PC-3 (cell line): ENCODE results near the gene B4GALT5. TPM values are rescaled to one million over a fixed set of nuclear protein-coding genes. Genes with fewer than 3 reads are reported as not detected.

Source experiments
- ATAC-seq: fragments of 200-7000 bp; cut with Tn5 transposase; 2 replicates; pipeline ENCODE4 v1.9.1; 2020; ENCODE audit warnings: mild to moderate bottlenecking, moderate library complexity
- BruUV-seq: library from RNA; stranded (reverse); fragments of 400-500 nt; replicated peaks from 2 replicates; lab custom pipeline; 2021; lab: Mats Ljungman, UMichigan
- CTCF ChIA-PET: fragments of 300-600 bp; sonication (Branson Sonifier 250); formaldehyde crosslinking; loops from one replicate; lab custom pipeline; 2022; ENCODE audit warnings: antibody characterized with exemption; lab: Charles Lee
- POLR2A ChIA-PET: fragments of 300-600 bp; sonication (Branson Sonifier 250); formaldehyde crosslinking; loops from one replicate; lab custom pipeline; 2022; ENCODE audit warnings: antibody characterized with exemption; ENCODE audit not compliant: unreplicated experiment; lab: Charles Lee
- DNase-seq: peaks from one replicate; pipeline ENCODE4 v3.0.0-alpha.2; 2015
- H2AFZ ChIP-seq: fragments of 300-600 bp; sonication (generic); 2 replicates; pipeline ENCODE4 v1.6.0; 2016; ENCODE audit warnings: antibody characterized with exemption, low read length
- H3F3A ChIP-seq: fragments of 300-600 bp; sonication (generic); one replicate; pipeline ENCODE4 v1.6.0; 2017; ENCODE audit warnings: antibody characterized with exemption, low read length, control low read depth, mild to moderate bottlenecking; ENCODE audit not compliant: unreplicated experiment
- H3K27ac ChIP-seq: fragments of 300-600 bp; sonication (generic); 2 replicates; pipeline ENCODE4 v1.5.1; 2016; ENCODE audit warnings: mild to moderate bottlenecking, low read length
- H3K27me3 ChIP-seq: fragments of 300-600 bp; sonication (generic); 2 replicates; pipeline ENCODE4 v1.6.1; 2016; ENCODE audit warnings: low read length, mixed read lengths
- H3K36me3 ChIP-seq: fragments of 300-600 bp; sonication (generic); 2 replicates; pipeline ENCODE4 v1.6.1; 2016; ENCODE audit warnings: low read depth, mixed run types, low read length, mixed read lengths
- H3K4me1 ChIP-seq: fragments of 300-600 bp; sonication (generic); 2 replicates; pipeline ENCODE4 v1.5.1; 2016; ENCODE audit warnings: low read length; ENCODE audit not compliant: insufficient read depth
- H3K4me2 ChIP-seq: fragments of 300-600 bp; sonication (generic); 2 replicates; pipeline ENCODE4 v1.6.0; 2016; ENCODE audit warnings: low read length
- H3K4me3 ChIP-seq: fragments of 300-600 bp; sonication (generic); 2 replicates; pipeline ENCODE4 v1.5.1; 2016; ENCODE audit warnings: mild to moderate bottlenecking, low read length, mixed read lengths
- H3K79me2 ChIP-seq: fragments of 300-600 bp; sonication (generic); 2 replicates; pipeline ENCODE4 v1.6.1; 2017; ENCODE audit warnings: low read length, mixed read lengths
- H3K9ac ChIP-seq: fragments of 300-600 bp; sonication (generic); 2 replicates; pipeline ENCODE4 v1.6.0; 2016; ENCODE audit warnings: mild to moderate bottlenecking, low read length
- H3K9me2 ChIP-seq: fragments of 300-600 bp; sonication (generic); replicated peaks from 2 replicates; pipeline ENCODE4 v1.6.1; 2016; ENCODE audit warnings: mixed run types, low read length, mixed read lengths
- H3K9me3 ChIP-seq: fragments of 300-600 bp; sonication (generic); 2 replicates; pipeline ENCODE4 v1.6.1; 2016; ENCODE audit warnings: low read length, mixed read lengths
- H4K20me1 ChIP-seq: fragments of 300-600 bp; sonication (generic); 2 replicates; pipeline ENCODE4 v1.6.1; 2016; ENCODE audit warnings: low read length, mixed read lengths
- EZH2 ChIP-seq: fragments of 300-600 bp; sonication (generic); IDR thresholded peaks from one replicate; pipeline ENCODE4 v1.6.1; 2017; ENCODE audit warnings: antibody characterized with exemption, mild to moderate bottlenecking, low read length; ENCODE audit not compliant: unreplicated experiment
- EZH2phosphoT487 ChIP-seq: fragments of 300-600 bp; sonication (generic); IDR thresholded peaks from 2 replicates; pipeline ENCODE4 v1.6.1; 2018; ENCODE audit warnings: mild to moderate bottlenecking, antibody characterized with exemption, low read length, borderline replicate concordance
- intact Hi-C: fragments of 100-400 bp; cut with micrococcal nuclease; formaldehyde crosslinking; loops from 2 replicates; pipeline ENCODE4 v1.9.0; 2023
- total RNA-seq: library from RNA; depleted of rRNA; stranded (reverse); fragments of >200 nt; gene quantifications from 2 replicates; pipeline ENCODE4 v1.2.3, GENCODE V29; 2014
- TF ChIP-seq, protein P1 (sequence below): fragments of 300-600 bp; sonication (generic); conservative IDR thresholded peaks from 2 replicates; pipeline ENCODE4 v1.5.1; 2017; ENCODE audit warnings: antibody characterized with exemption, low read depth, mild to moderate bottlenecking, low read length

B4GALT5 gene
- total RNA-seq, 1 experiment from 2014 or later: 18.1 TPM

DNA sequence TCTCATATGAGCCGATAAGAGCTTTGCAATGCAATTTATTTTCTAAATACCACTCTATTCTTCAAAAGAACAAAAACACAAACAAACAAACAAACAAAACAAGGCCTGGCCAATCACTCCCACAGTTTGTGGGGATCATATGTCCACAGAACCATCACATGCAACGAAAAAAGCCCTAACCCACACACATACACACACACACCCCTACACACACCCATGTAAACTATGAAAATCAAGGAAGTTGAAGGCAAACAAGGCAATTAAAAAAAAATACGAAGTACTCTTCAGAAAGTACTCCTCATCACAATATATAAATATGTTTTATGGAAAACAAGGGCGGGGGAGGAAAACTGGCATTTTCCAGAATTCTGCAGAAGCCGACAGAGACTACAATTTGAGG is 79.6 kb downstream of the B4GALT5 start:
- intact Hi-C loops: no loop called here
- Histone ChIP-seq H3K36me3 (peaks cover 44% of the 10 kb centered on the region), H2AFZ (no peak overlapping the region), H3K9me3 (no peaks in the 10 kb centered on the region), H3K79me2 (no peaks in the 10 kb centered on the region), H3K9me2 (no peaks in the 10 kb centered on the region), H3K4me1 (no peaks in the 10 kb centered on the region), H3K27ac (no peak overlapping the region), H4K20me1 (no peaks in the 10 kb centered on the region), H3K4me2 (no peak overlapping the region), H3K9ac (no peak overlapping the region), H3F3A (no peaks in the 10 kb centered on the region), H3K4me3 (no peak overlapping the region), H3K27me3 (no peaks in the 10 kb centered on the region)
- no TSS peak for BruUV-seq
- POLR2A ChIA-PET: no interaction called here
- CTCF ChIA-PET: interaction anchor here (0.6 kb wide), 1 partner anchor 25 kb away, joined by 3 read pairs; no protein-coding TSS in a partner anchor
- ATAC-seq (no peak), DNase-seq (no peak)
- TF ChIP-seq EZH2phosphoT487 (no peak), EZH2 (no peak)
- TF ChIP-seq, protein P1, sequence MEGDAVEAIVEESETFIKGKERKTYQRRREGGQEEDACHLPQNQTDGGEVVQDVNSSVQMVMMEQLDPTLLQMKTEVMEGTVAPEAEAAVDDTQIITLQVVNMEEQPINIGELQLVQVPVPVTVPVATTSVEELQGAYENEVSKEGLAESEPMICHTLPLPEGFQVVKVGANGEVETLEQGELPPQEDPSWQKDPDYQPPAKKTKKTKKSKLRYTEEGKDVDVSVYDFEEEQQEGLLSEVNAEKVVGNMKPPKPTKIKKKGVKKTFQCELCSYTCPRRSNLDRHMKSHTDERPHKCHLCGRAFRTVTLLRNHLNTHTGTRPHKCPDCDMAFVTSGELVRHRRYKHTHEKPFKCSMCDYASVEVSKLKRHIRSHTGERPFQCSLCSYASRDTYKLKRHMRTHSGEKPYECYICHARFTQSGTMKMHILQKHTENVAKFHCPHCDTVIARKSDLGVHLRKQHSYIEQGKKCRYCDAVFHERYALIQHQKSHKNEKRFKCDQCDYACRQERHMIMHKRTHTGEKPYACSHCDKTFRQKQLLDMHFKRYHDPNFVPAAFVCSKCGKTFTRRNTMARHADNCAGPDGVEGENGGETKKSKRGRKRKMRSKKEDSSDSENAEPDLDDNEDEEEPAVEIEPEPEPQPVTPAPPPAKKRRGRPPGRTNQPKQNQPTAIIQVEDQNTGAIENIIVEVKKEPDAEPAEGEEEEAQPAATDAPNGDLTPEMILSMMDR: no peak

DNA sequence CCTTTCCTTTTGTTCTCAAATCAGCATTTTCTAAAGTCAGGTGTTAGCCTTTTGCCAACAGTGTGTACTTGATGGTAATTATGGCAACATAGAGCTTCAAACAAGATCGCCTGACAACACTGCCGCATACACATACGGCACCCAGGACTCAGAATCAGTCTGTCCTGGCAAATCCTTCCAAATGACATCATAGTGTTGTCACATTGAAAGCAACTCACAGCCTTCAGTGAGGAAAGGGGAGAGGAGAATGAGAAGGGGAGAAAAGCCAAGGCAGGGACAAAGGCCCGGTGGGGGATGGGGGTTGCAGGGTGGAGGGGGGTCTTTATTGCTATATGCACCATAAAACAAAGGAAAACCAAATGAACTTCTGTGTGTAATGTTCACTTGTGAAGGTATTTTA is 80.0 kb downstream of the B4GALT5 start:
- Histone ChIP-seq H3K9me2 (no peaks in the 10 kb centered on the region), H3K27ac (no peak overlapping the region), H3F3A (no peaks in the 10 kb centered on the region), H3K4me3 (no peak overlapping the region), H3K27me3 (no peaks in the 10 kb centered on the region), H4K20me1 (no peaks in the 10 kb centered on the region), H3K9ac (no peak overlapping the region), H3K4me1 (no peaks in the 10 kb centered on the region), H3K4me2 (no peak overlapping the region), H3K9me3 (no peaks in the 10 kb centered on the region), H3K79me2 (no peaks in the 10 kb centered on the region), H2AFZ (no peak overlapping the region), H3K36me3 (peaks cover 41% of the 10 kb centered on the region)
- intact Hi-C loops: no loop called here
- TF ChIP-seq, protein P1: no peak
- no peak for TF ChIP-seq EZH2
- TF ChIP-seq EZH2phosphoT487: no peak
- ChIA-PET CTCF (no interaction called here), POLR2A (no interaction called here)
- DNase-seq: no peak
- no TSS peak for BruUV-seq
- no peak for ATAC-seq

DNA sequence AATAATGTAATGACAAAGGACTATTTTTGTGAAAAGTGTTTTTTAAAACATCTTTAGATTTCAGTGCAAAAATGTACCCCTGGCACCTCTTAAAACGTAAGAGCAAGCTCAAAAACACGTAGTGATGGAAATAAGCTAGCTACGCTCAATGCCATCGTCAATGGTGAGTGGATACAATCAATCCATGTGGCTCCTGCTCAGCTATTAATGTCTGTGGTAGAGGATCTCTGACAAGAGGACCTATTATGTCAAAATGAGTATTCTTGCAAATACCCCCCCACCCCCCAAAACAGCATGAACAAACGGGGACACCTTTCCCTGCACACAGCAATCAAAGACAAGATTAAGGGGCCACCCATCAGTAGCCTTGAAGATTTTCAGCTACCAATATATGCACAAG is 80.7 kb downstream of the B4GALT5 start:
- Histone ChIP-seq H3K4me1 (no peaks in the 10 kb centered on the region), H3K9me3 (no peaks in the 10 kb centered on the region), H3K27ac (no peak overlapping the region), H3K4me3 (no peak overlapping the region), H3K79me2 (no peaks in the 10 kb centered on the region), H3K9ac (no peak overlapping the region), H3K9me2 (no peaks in the 10 kb centered on the region), H3K27me3 (no peaks in the 10 kb centered on the region), H2AFZ (no peak overlapping the region), H4K20me1 (no peaks in the 10 kb centered on the region), H3F3A (no peaks in the 10 kb centered on the region), H3K4me2 (no peak overlapping the region), H3K36me3 (peaks cover 36% of the 10 kb centered on the region)
- ATAC-seq (no peak), DNase-seq (no peak)
- TF ChIP-seq EZH2phosphoT487: no peak
- TF ChIP-seq, protein P1: no peak
- no peak for TF ChIP-seq EZH2
- intact Hi-C loops: no loop called here
- BruUV-seq: no TSS peak
- ChIA-PET POLR2A (no interaction called here), CTCF (no interaction called here)
